Stimulated activated CD4-positive, alpha-beta T cell treated with anti-CD3 and anti-CD28 coated beads, Interleukin-15, amount 100 ng/mL, for 1 hour (primary cell): Measurements from ENCODE around the gene TRO.

Source experiments
- DNase-seq, 2 donors: peaks; one replicate each; pipeline ENCODE4 v3.0.0-alpha.2; 2020; ENCODE audit warnings: low read depth in 1 of 2, low spot score in 1 of 2

TRO gene

DNA sequence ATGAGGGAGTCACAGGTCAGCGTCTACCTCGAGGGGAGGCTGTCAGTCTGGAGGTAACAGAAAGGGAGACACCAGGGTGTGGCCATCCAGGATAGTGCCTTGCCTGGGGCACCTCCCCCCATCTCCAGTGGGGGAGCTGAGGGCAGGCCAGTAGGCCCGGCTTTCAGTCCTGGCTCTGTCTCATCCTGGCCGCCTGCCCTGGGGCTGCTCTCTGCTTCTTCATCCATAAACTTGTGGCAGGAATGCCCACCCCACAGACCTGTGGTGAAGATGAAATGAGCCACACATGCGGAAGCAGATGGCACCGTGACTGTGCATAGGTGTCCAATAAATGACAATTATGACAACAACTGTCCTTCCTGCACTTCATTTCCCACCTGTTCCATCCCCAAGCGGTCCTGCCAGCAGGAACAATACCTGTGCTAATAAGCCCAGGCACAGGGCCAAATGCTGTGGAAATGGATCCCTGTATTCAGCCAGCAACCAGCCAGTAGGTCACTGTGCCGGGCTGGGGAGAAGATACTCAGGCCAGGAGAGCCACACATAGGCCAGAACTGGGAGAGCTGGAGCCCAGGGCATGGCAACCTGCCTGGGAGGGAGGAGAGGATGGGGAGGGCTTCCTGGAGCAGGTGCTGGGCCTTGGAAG, 30.2 kb downstream of the TRO start:
- no peak for DNase-seq

DNA sequence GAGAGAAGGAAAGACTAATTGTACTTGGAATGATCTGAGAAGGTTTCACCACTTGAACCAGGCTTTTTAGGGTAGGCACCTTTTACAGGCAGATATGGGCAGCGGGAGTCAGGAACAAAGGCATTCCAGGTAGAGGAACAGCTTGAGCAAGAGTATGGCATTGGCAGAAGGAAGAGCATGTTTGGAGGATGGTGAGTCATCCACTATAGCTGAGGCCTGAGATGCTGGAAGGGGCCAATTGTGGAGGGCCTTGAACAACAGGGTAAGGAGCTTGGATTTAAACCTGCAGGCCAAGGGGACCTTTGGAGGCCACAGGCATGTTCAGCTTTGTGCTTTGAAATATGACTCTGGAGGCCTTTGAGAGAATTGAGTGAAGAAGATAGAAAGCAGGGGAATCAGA, 41.1 kb downstream of the TRO start:
- no peak for DNase-seq

DNA sequence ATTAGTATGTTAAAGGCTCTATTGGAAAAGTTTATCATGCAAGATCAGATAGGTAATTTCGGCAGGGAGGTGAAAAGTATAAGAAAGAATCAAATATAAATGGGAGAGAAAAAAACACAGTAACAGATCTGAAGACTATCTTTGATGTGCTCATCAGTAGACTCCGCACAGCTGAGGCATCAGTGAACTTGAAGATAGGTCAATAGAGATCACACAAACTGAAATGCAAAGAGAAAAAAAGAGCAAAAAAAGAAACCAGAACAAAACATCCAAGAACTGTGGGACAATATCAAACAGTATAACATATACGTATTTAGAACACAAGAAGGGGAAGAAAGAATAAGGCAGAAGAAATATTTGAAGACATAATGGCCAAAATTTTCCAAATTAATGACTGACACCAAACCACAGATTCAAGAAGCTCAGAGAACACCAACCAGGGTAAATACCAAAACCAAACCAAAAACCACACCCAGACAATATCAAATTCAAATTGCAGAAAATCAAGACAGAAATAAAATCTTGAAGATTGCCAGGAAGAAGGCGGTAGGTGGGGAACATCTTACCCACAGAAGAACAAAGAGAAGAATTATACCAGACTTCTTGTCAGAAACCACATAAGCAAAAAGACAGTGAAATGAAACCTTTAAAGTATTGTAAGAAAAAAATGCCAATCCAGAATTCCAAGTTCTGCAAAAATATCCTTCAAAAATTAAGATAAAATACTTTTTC, 44.3 kb downstream of the TRO start:
- no peak for DNase-seq

DNA sequence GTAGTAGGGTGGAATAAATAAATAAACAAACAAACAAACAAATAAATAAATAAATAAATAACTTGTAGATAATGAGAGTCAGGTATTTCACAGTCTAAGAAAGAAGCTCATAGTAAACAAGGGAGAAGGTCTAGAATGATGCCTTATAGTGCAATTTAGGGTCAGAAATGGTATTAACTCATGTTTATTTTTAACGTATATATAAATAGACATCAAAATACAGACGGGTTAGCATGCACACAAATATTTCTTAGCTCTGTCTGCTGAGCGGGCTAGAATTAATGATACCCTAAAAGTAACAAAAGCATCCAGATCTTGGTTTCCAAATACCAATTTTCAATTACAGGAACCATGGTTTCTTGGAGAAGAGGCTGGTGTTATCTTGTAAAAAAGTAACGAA, 56.8 kb downstream of the TRO start:
- no peak for DNase-seq

DNA sequence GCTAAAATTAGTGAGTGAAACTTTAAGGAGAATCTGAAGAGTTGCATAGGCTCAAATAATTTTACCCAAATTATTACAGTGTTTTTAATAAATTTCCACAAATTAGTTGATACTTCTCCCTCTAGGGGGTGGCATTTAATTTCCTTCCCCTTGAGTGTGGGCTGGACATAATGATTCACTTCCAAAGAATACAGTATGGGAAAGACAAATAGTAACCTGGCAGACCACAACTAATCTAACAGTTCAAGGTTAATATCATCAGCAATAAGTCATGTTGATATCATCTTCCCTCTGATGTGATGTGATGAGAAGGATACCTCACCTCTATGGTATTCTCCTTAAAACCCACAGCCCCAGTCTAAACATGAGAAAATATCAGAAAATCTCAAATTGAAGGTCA, 57.8 kb downstream of the TRO start:
- no peak for DNase-seq

DNA sequence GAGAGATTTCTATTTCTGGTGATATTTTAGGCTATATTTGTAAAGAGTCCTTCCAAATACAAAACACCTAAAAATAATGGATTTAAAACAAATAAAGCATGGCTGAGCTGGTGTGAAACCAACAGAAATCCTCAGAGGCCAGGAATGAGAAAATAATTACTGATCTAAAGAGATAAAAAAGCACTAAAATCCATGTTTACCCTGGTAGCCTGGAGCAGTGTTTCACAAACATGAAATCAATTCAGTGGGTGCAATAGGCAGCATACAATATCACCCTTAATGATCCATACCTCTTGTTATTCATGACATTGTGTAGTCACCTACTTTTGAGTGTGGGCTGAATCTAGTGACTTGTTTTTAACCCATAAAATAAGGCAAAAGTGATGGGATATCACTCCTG, 58.8 kb downstream of the TRO start:
- no peak for DNase-seq

DNA sequence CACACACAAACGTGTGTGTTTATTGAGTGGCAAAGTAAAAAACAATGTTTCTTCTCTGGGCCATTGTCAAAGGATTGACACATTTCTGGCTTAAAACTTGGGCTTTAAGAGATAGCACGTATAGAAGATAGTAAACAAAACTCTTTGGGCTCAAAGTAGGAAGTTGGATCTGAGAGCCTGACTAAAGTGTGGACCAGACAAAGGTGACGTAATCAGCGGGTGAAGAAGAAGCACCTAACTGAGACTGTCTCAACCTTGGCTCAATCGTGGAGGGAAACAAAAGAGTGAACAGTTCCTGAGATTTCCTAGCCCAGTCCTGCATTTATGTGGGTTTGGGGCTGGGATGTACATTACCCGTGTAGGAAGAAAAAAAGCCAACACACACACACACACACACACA, 59.7 kb downstream of the TRO start:
- DNase-seq = no peak
